Measurements from ENCODE around the gene GRPEL2. TPM values are rescaled to one million over a fixed set of nuclear protein-coding genes. Genes with fewer than 3 reads are reported as not detected.

GRPEL2 gene
- total and polyA plus RNA-seq, 2 of the 8 experiments (the other 6 are each of a cell fraction or from before 2014, with no cell fraction given) = 11.2 to 52.2 TPM

- TF ChIP-seq FOSL1 (IDR thresholded peaks at IDR 0.05; ENCODE audit: insufficient read depth, low read depth, low read length) (no peak), GTF2F1 (IDR thresholded peaks at IDR 0.05; ENCODE audit: borderline replicate concordance, low read depth, low read length) (no peak), ZNF274 (IDR thresholded peaks at IDR 0.05; ENCODE audit: borderline replicate concordance, extremely low read depth, low read length) (no peak), GABPA (IDR thresholded peaks at IDR 0.05; ENCODE audit: borderline replicate concordance, insufficient read depth, low read length) (no peak)
Measured at GRCh38 chr5:149379818-149380374, 34.6 kb downstream of the GRPEL2 start (continued).

Measured in H1 (cell line).